ENCODE results near the gene SYTL4.

SYTL4 gene

DNA sequence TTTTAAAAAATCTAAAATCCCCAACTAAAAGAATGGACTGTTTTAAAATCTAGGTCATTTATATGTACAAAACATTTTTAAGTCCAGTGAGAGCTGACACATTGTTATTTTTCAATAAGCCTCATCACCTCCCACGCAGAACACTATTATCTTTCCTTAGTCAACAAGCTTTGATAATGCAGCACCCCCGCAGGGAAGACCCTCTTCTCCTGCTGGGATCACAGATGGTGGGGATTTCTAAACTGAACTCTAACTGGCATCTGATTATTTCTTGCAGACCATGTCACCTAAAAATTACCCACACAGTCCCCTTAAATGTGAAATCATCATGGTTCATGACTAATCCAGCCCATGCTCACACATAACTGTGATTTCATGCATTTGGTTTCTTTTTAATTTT lies 11.6 kb downstream of the SYTL4 start:
- no peak for TF ChIP-seq CTCF (IDR thresholded peaks at IDR 0.05; ENCODE audit: insufficient read depth, low read length, poor library complexity, severe bottlenecking)

DNA sequence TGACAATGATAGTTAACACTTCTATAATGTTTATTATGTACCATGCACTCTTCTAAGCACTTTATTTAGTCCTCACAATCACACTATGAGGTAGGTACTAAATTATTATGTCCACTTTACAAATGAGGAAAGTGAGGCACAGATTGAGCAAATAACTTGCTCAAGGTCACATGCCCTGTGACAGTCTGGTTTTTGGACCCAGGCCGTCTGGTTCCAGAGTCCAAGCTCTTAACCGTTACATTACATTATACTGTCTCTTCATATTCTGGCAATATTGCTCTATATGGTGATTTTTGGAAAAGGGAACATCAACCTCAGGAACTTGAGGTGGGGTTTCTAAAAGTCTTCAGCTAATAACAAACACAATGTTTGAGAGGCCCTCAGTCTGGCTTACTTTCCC lies 12.8 kb downstream of the SYTL4 start:
- TF ChIP-seq CTCF (IDR thresholded peaks at IDR 0.05; ENCODE audit: insufficient read depth, low read length, poor library complexity, severe bottlenecking) = no peak
- H3K36me3 ChIP-seq (ENCODE audit: control insufficient read depth, insufficient read depth, low read length) = no peaks in the 10 kb centered on the region
- H3K4me3 ChIP-seq (replicated peaks; ENCODE audit: low read depth, low read length) = no peak overlapping the region
- DNase-seq (ENCODE audit: extremely low read depth, insufficient read length) = no peak
- H3K27me3 ChIP-seq (replicated peaks; ENCODE audit: control insufficient read depth, insufficient read depth, low read length) = no peaks in the 10 kb centered on the region

More for the DNA sequence above, 11.6 kb downstream of the SYTL4 start:
- H3K4me3 ChIP-seq (replicated peaks; ENCODE audit: low read depth, low read length) = no peak overlapping the region
- H3K27me3 ChIP-seq (replicated peaks; ENCODE audit: control insufficient read depth, insufficient read depth, low read length) = no peaks in the 10 kb centered on the region
- no peaks in the 10 kb centered on the region for H3K36me3 ChIP-seq (ENCODE audit: control insufficient read depth, insufficient read depth, low read length)
- no peak for DNase-seq (ENCODE audit: extremely low read depth, insufficient read length)

DNA sequence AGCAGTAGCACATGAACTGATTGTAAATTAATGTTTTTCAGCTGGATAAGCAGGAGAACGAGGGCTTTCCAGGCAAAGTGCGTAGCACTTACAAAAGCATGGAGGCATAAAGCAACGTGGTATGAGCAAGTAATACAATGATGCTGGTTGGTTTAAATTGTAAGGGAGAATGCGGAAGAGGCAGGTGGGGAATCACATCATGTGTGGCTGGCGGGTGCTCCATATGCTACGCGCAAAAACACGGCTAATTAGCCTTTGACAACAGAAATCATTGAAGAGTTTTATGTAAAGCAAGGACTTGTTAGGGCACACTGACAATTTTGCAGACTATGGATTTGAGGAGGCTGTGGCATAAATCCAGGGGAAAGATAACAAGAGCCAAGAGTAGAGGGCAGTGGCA lies 14.6 kb downstream of the SYTL4 start:
- DNase-seq (ENCODE audit: extremely low read depth, insufficient read length) = no peak
- H3K27me3 ChIP-seq (replicated peaks; ENCODE audit: control insufficient read depth, insufficient read depth, low read length) = no peaks in the 10 kb centered on the region
- H3K4me3 ChIP-seq (replicated peaks; ENCODE audit: low read depth, low read length) = no peak overlapping the region
- no peaks in the 10 kb centered on the region for H3K36me3 ChIP-seq (ENCODE audit: control insufficient read depth, insufficient read depth, low read length)
- TF ChIP-seq CTCF (IDR thresholded peaks at IDR 0.05; ENCODE audit: insufficient read depth, low read length, poor library complexity, severe bottlenecking) = no peak

- no peak for TF ChIP-seq CTCF (IDR thresholded peaks at IDR 0.05; ENCODE audit: insufficient read depth, low read length, poor library complexity, severe bottlenecking)
- H3K36me3 ChIP-seq (ENCODE audit: control insufficient read depth, insufficient read depth, low read length) = no peaks in the 10 kb centered on the region
- DNase-seq (ENCODE audit: extremely low read depth, insufficient read length) = no peak
- no peaks in the 10 kb centered on the region for H3K27me3 ChIP-seq (replicated peaks; ENCODE audit: control insufficient read depth, insufficient read depth, low read length)
- H3K4me3 ChIP-seq (replicated peaks; ENCODE audit: low read depth, low read length) = no peak overlapping the region
Observed at GRCh38 chrX:100710816-100711215, 21.1 kb downstream of the SYTL4 start.

DNA sequence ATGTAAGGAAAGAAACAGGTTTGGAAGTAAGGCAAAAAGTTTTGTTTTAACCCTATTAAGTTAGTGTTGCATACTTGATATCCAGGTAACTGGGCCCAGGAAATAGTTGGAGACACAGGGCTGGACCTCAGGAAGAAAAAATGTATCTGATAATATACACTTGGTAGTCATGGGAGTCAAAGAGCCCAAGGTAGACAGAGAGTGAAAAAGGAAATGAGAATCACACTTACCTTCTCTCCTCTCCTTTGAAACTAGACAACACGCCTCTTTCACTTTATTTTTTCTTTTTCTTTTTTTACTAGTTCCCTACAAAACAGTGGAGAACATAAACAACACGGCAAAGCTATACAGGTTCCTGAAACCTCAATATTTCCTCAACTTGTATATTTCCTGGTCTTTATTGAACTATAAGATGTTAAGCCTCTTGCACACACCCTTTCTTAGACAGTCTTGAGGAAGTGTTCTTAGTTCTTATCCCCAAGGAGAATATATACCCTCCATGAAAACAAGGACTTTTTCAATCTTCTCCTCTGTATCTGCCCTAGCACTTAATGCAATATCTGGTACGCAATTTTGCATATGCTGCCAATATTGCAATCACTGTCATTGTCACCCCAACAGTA lies 27.2 kb downstream of the SYTL4 start:
- Histone ChIP-seq H3K36me3 (ENCODE audit: control insufficient read depth, insufficient read depth, low read length) (no peaks in the 10 kb centered on the region), H3K4me3 (replicated peaks; ENCODE audit: low read depth, low read length) (no peak overlapping the region), H3K27me3 (replicated peaks; ENCODE audit: control insufficient read depth, insufficient read depth, low read length) (no peaks in the 10 kb centered on the region)
- no peak for DNase-seq (ENCODE audit: extremely low read depth, insufficient read length)
- TF ChIP-seq CTCF (IDR thresholded peaks at IDR 0.05; ENCODE audit: insufficient read depth, low read length, poor library complexity, severe bottlenecking) = no peak

DNA sequence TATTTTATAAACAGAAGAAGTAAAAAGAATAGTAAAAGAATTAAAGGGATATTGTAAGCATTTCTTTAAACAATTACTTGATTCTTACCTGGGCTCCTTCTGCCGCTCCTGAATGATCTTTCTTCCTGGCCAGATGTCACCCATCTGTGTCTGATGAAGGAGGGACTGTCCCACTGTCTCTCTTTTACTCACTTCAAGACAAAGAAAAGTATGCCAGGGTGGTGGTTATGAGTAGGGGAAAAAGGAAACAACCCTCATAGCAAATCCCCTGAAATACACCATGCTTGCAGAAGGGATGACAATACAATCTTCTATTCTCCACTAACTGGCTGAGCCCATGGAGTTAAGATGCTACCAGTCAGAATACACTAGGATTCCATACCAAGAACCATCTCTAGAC lies 31.1 kb downstream of the SYTL4 start:
- no peak overlapping the region for H3K4me3 ChIP-seq (replicated peaks; ENCODE audit: low read depth, low read length)
- H3K36me3 ChIP-seq (ENCODE audit: control insufficient read depth, insufficient read depth, low read length) = no peaks in the 10 kb centered on the region
- no peak for DNase-seq (ENCODE audit: extremely low read depth, insufficient read length)
- H3K27me3 ChIP-seq (replicated peaks; ENCODE audit: control insufficient read depth, insufficient read depth, low read length) = no peaks in the 10 kb centered on the region
- no peak for TF ChIP-seq CTCF (IDR thresholded peaks at IDR 0.05; ENCODE audit: insufficient read depth, low read length, poor library complexity, severe bottlenecking)

Measured in GM06990 (cell line).